ENCODE data around the gene LIMS3.
"Not testable (repeated sequence)": the region's sequence is repeated elsewhere in the genome, so short reads cannot be mapped to it uniquely, and the experiment has no call there.

Gene LIMS3
- long read RNA-seq = 0 reads

- H3K27me3 ChIP-seq (ENCODE audit: insufficient read depth, poor library complexity, severe bottlenecking); H3K27ac ChIP-seq (replicated peaks); DNase-seq (ENCODE audit: low read depth in 1 of 2, low spot score in 1 of 2); H3K4me3 ChIP-seq (replicated peaks; ENCODE audit: insufficient read depth, low read length): not testable (repeated sequence)
These were observed at the start of gene LIMS3 for GRCh38 chr2:109898462-109899336. LIMS3 (plus strand) TSS chr2:109898688; CDS start chr2:109898729, 41 bp downstream.

- not testable (repeated sequence) for DNase-seq (ENCODE audit: low read depth in 1 of 2, low spot score in 1 of 2); H3K27me3 ChIP-seq (ENCODE audit: insufficient read depth, poor library complexity, severe bottlenecking); H3K4me3 ChIP-seq (replicated peaks; ENCODE audit: insufficient read depth, low read length); H3K27ac ChIP-seq (replicated peaks)
These were observed 27.2 kb upstream of the LIMS3 start for GRCh38 chr2:109871129-109871751.

GRCh38 chr2:109876625-109877024 lies 21.9 kb upstream of the LIMS3 start:
- not testable (repeated sequence) for H3K27me3 ChIP-seq (ENCODE audit: insufficient read depth, poor library complexity, severe bottlenecking); H3K4me3 ChIP-seq (replicated peaks; ENCODE audit: insufficient read depth, low read length); H3K27ac ChIP-seq (replicated peaks); DNase-seq (ENCODE audit: low read depth in 1 of 2, low spot score in 1 of 2)

- not testable (repeated sequence) for DNase-seq (ENCODE audit: low read depth in 1 of 2, low spot score in 1 of 2); H3K27me3 ChIP-seq (ENCODE audit: insufficient read depth, poor library complexity, severe bottlenecking); H3K27ac ChIP-seq (replicated peaks); H3K4me3 ChIP-seq (replicated peaks; ENCODE audit: insufficient read depth, low read length)
These were observed 16.4 kb upstream of the LIMS3 start for GRCh38 chr2:109882112-109882511.

DNA sequence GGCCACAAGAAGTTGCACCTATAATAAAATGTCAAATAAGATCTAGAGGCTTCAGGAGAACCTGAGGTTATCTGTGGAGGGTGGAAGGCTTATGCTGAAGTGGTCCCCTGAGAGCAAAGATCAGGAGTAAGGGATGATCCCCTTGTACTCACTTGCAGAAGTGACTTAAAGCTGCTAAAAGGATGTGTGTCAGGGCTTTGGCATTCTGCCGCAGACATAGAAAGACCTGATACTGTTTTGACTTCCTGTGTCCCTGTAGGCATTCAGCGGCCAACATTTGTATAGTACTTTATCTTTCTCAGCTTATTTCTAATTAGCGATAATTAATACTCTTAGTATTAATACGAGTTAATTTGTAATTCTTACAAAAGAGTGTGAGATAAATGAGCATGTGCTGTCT lies 10.1 kb upstream of the LIMS3 start:
- not testable (repeated sequence) for H3K27me3 ChIP-seq (ENCODE audit: insufficient read depth, poor library complexity, severe bottlenecking); H3K4me3 ChIP-seq (replicated peaks; ENCODE audit: insufficient read depth, low read length); DNase-seq (ENCODE audit: low read depth in 1 of 2, low spot score in 1 of 2); H3K27ac ChIP-seq (replicated peaks)

DNA sequence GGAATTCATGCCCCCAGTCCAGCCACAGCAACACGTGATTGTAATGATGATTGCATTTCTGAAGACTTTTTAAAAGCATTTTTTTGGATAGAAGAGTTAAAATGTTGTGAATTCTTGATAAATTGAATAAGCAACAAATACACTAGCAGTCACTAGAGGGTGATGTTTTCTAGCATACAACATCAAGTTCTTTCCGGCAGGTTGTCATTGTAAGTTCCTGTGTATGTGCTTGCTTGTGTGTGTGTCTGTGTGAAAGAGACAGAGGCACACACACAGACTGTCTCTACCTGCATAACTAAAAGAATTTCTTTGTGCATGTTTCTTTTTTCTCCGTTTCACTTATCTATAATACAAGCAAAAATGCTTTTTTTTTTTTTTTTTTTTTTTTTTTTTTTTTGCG lies 8.6 kb upstream of the LIMS3 start:
- not testable (repeated sequence) for H3K4me3 ChIP-seq (replicated peaks; ENCODE audit: insufficient read depth, low read length); H3K27me3 ChIP-seq (ENCODE audit: insufficient read depth, poor library complexity, severe bottlenecking); H3K27ac ChIP-seq (replicated peaks); DNase-seq (ENCODE audit: low read depth in 1 of 2, low spot score in 1 of 2)

- not testable (repeated sequence) for H3K27ac ChIP-seq (replicated peaks); H3K4me3 ChIP-seq (replicated peaks; ENCODE audit: insufficient read depth, low read length); DNase-seq (ENCODE audit: low read depth in 1 of 2, low spot score in 1 of 2); H3K27me3 ChIP-seq (ENCODE audit: insufficient read depth, poor library complexity, severe bottlenecking)
These were observed 7.5 kb upstream of the LIMS3 start for GRCh38 chr2:109891024-109891423.

DNA sequence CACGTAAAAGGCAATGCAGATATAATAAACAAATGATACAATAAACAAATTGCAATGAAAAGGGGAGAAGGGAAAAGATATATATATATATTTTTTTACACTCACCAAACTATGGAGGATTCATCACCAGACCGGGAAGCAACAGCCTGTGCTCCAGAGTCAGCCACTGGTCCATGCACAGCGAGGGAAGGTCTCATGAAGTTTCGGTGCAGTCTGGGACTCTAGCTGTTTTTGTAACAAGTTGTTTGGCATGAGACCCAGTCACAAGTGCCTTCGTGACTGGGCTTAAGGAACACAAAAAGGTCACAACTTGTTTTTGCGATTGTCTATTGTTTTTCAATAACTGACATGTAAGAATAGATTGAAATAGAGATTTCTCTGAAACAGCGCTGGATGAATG lies 4.8 kb upstream of the LIMS3 start:
- H3K27ac ChIP-seq (replicated peaks); DNase-seq (ENCODE audit: low read depth in 1 of 2, low spot score in 1 of 2); H3K27me3 ChIP-seq (ENCODE audit: insufficient read depth, poor library complexity, severe bottlenecking); H3K4me3 ChIP-seq (replicated peaks; ENCODE audit: insufficient read depth, low read length): not testable (repeated sequence)

DNA sequence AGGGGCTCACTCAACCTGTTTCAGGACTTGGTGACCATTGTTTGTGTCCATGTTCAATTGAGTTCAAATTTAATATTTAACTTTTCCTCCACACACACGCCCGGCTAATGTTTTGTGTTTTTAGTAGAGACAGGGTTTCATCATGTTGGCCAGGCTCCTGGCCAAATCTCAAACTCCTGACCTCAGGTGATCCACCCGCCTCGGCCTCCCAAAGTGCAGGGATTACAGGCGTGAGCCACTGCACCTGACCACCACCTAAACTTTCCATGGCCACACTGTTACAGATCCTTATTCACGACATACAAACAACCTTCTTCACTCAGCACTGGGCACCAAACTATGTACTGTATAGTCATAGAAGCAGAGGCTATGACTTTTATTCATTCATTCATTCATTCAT lies 4.3 kb upstream of the LIMS3 start:
- DNase-seq (ENCODE audit: low read depth in 1 of 2, low spot score in 1 of 2); H3K4me3 ChIP-seq (replicated peaks; ENCODE audit: insufficient read depth, low read length); H3K27ac ChIP-seq (replicated peaks); H3K27me3 ChIP-seq (ENCODE audit: insufficient read depth, poor library complexity, severe bottlenecking): not testable (repeated sequence)

- not testable (repeated sequence) for H3K27me3 ChIP-seq (ENCODE audit: insufficient read depth, poor library complexity, severe bottlenecking); DNase-seq (ENCODE audit: low read depth in 1 of 2, low spot score in 1 of 2); H3K27ac ChIP-seq (replicated peaks); H3K4me3 ChIP-seq (replicated peaks; ENCODE audit: insufficient read depth, low read length)
These were observed 3.2 kb upstream of the LIMS3 start for GRCh38 chr2:109895090-109895869.

- not testable (repeated sequence) for H3K27me3 ChIP-seq (ENCODE audit: insufficient read depth, poor library complexity, severe bottlenecking); H3K4me3 ChIP-seq (replicated peaks; ENCODE audit: insufficient read depth, low read length); H3K27ac ChIP-seq (replicated peaks); DNase-seq (ENCODE audit: low read depth in 1 of 2, low spot score in 1 of 2)
These were observed 2.3 kb upstream of the LIMS3 start for GRCh38 chr2:109896212-109896611.

DNA sequence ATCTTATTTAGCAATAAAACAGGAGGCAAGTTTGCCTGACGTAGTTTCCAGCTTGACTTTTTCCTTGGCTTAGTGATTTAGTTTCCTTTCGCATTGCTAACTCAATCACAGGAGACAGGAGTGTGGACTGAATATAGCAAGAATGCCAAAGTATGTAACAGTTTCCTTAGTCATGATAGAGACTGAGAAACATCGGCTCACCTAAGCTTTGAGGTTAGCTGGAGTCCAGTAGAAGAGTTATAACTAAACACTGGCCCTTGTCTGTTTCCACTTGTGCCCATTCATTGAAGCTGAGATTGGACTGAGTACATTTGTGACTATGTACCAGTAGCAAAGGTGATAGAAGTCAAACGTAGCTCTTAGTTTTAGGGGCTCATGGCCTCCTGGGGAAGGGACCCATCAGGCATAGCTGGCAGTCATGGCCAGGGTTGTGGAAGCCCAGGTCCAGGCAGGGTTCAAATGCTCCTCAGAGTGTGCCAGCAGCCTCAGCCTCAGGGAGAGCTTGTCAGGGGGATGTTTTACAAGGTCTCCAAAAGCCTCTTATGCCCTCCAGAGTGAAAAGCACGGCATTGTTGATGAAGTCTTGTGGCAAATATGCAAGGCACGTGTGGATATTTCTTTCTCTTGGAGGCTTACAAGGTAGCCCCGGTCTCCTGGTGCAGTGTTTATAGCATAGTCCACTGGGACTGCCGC lies 573 bp upstream of the LIMS3 start:
- not testable (repeated sequence) for H3K27ac ChIP-seq (replicated peaks); DNase-seq (ENCODE audit: low read depth in 1 of 2, low spot score in 1 of 2); H3K4me3 ChIP-seq (replicated peaks; ENCODE audit: insufficient read depth, low read length); H3K27me3 ChIP-seq (ENCODE audit: insufficient read depth, poor library complexity, severe bottlenecking)

DNA sequence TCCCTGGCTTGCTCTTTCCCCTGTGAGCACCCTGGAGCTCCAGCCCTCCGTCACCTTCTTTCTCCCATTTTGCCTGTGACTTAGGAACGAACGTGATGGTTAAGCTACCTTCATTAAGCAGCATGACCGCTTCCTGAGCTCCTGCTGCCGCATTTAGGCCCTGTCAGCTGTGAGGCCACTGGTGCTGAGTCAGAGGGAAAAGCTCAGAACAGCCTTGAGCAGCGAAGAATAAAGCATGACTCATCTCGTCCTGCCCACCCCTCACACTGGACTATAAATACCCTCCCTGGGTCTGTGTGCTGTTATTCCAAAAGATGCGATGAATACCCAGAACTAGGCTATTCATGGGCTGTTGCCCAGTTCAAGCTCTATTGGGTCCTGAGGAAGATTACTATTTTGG lies 7.3 kb downstream of the LIMS3 start:
- not testable (repeated sequence) for H3K27me3 ChIP-seq (ENCODE audit: insufficient read depth, poor library complexity, severe bottlenecking); H3K27ac ChIP-seq (replicated peaks); DNase-seq (ENCODE audit: low read depth in 1 of 2, low spot score in 1 of 2); H3K4me3 ChIP-seq (replicated peaks; ENCODE audit: insufficient read depth, low read length)

DNA sequence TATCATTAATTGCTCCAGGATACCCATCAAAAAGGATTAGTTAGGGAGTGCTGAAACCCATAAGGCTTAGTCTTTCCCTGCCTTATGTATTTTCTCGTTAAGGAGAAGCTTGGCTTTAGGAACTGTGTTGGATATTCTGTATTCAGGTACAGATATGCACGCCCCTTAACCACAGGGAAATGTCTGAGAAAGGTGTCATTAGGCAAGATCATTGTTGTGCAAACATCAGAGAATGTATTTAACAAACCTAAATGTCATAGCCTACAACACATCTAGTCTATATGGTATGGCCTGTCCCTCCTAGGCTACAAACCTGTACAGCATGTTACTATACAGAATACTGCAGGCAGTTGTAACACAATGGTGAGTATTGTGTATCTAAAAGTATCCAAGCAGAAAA lies 10.1 kb downstream of the LIMS3 start:
- not testable (repeated sequence) for H3K27me3 ChIP-seq (ENCODE audit: insufficient read depth, poor library complexity, severe bottlenecking); H3K4me3 ChIP-seq (replicated peaks; ENCODE audit: insufficient read depth, low read length); DNase-seq (ENCODE audit: low read depth in 1 of 2, low spot score in 1 of 2); H3K27ac ChIP-seq (replicated peaks)
